ENCODE data around the gene CDH24. TPM values are rescaled to one million over a fixed set of nuclear protein-coding genes. Genes with fewer than 3 reads are reported as not detected.

The CDH24 gene
- total RNA-seq (1 to 10 TPM; 1.3 to 1.6 TPM), polyA plus RNA-seq (under 1 TPM; 0.15 to 0.53 TPM)

GRCh38 chr14:23056956-23057756 lies at the start of gene CDH24:
Gene CDH24 (minus strand): TSS chr14:23057520. CDS start chr14:23055733, 1,787 bp downstream.
- Histone ChIP-seq H3K4me3 (ENCODE audit: low read length in 2 of 2) (peak within 1 kb of the TSS; percentile 36 to 89), H3K27ac (ENCODE audit: low read depth, low read length) (peak within 1 kb of the TSS; percentile 36)
- peaks cover 18 to 33% of the 10 kb centered on the region in 2 donors for H3K36me3 Mint-ChIP-seq

GRCh38 chr14:23106747-23107045 lies 49.4 kb upstream of the CDH24 start:
- POLR2A ChIA-PET (ENCODE audit: partially characterized antibody) = no interaction called here
- no peak for DNase-seq

More at GRCh38 chr14:23056956-23057756, at the start of gene CDH24:
- Histone ChIP-seq H3K27me3 (ENCODE audit: insufficient read depth, low read length) (no peaks in the 10 kb centered on the region), H3K4me1 (ENCODE audit: insufficient read depth, low read length) (peaks cover 17% of the 10 kb centered on the region), H3K36me3 (ENCODE audit: insufficient read depth, low read length) (peaks cover 22% of the 10 kb centered on the region), H3K9me3 (ENCODE audit: control insufficient read depth in 1 of 2, low read length in 2 of 2) (no peaks in the 10 kb centered on the region)
- Mint-ChIP-seq H3K9me3 (no peaks in the 10 kb centered on the region), H3K27me3 (peaks cover 0 to 1% of the 10 kb centered on the region in 2 donors), H3K4me3 (peak within 1 kb of the TSS; percentile 87 to 95 (median 90)), H3K4me1 (peaks cover 11 to 21% (median 15%) of the 10 kb centered on the region in 4 donors), H3K27ac (peak within 1 kb of the TSS; percentile 60 to 84 (median 82))
- intact Hi-C loops (cut with micrococcal nuclease) = loop anchor here (1.0 to 5.0 kb wide), 3 partner anchors 50 to 486 kb away; no protein-coding TSS in a partner anchor
- DNase-seq = peak; percentile 57 to 76 (median 60)
- CTCF ChIA-PET (ENCODE audit: partially characterized antibody) = interaction anchor here (0.7 to 19.0 kb wide), 33 partner anchors 9 to 1216 kb away, joined by 3 to 1070 read pairs (median 6); partner anchors contain the start of genes ACIN1, AJUBA, C14orf119 and HAUS4
- POLR2A ChIA-PET (ENCODE audit: partially characterized antibody) = interaction anchor here (0.7 to 9.4 kb wide), 21 partner anchors 11 to 501 kb away, joined by 3 to 82 read pairs (median 4); partner anchors contain the start of genes ACIN1, AJUBA, C14orf119 and HAUS4

GRCh38 chr14:23105348-23105824 lies 48.1 kb upstream of the CDH24 start:
- Mint-ChIP-seq H3K27me3 (no peaks in the 10 kb centered on the region), H3K9me3 (no peaks in the 10 kb centered on the region), H3K4me1 (peaks cover 0 to under 1% (median 0%) of the 10 kb centered on the region in 4 donors), H3K27ac (peak overlapping the region in 1 of 7 donors; percentile 4), H3K36me3 (peaks cover 0 to 3% of the 10 kb centered on the region in 2 donors), H3K4me3 (no peak overlapping the region)
- H3K4me1 ChIP-seq (ENCODE audit: insufficient read depth, low read length) = no peaks in the 10 kb centered on the region
- ChIA-PET POLR2A (ENCODE audit: partially characterized antibody) (no interaction called here), CTCF (ENCODE audit: partially characterized antibody) (no interaction called here)
- no peaks in the 10 kb centered on the region for H3K36me3 ChIP-seq (ENCODE audit: insufficient read depth, low read length)
- intact Hi-C loops (cut with micrococcal nuclease) = no loop called here
- no peak overlapping the region for H3K4me3 ChIP-seq (ENCODE audit: low read length in 2 of 2)
- H3K9me3 ChIP-seq (ENCODE audit: control insufficient read depth in 1 of 2, low read length in 2 of 2) = no peaks in the 10 kb centered on the region
- no peak for DNase-seq
- no peaks in the 10 kb centered on the region for H3K27me3 ChIP-seq (ENCODE audit: insufficient read depth, low read length)
- H3K27ac ChIP-seq (ENCODE audit: low read depth, low read length) = no peak overlapping the region

More at GRCh38 chr14:23106747-23107045, 49.4 kb upstream of the CDH24 start:
- Histone ChIP-seq H3K27me3 (ENCODE audit: insufficient read depth, low read length) (no peaks in the 10 kb centered on the region), H3K4me1 (ENCODE audit: insufficient read depth, low read length) (no peaks in the 10 kb centered on the region), H3K36me3 (ENCODE audit: insufficient read depth, low read length) (no peaks in the 10 kb centered on the region), H3K4me3 (ENCODE audit: low read length in 2 of 2) (no peak overlapping the region), H3K9me3 (ENCODE audit: control insufficient read depth in 1 of 2, low read length in 2 of 2) (no peaks in the 10 kb centered on the region), H3K27ac (ENCODE audit: low read depth, low read length) (no peak overlapping the region)
- no peaks in the 10 kb centered on the region for H3K9me3 Mint-ChIP-seq
- CTCF ChIA-PET (ENCODE audit: partially characterized antibody) = no interaction called here
- H3K4me1 Mint-ChIP-seq = no peaks in the 10 kb centered on the region
- H3K4me3 Mint-ChIP-seq = no peak overlapping the region
- H3K27ac Mint-ChIP-seq = no peak overlapping the region
- no peaks in the 10 kb centered on the region for H3K27me3 Mint-ChIP-seq
- intact Hi-C loops (cut with micrococcal nuclease) = no loop called here
- no peaks in the 10 kb centered on the region for H3K36me3 Mint-ChIP-seq

- peaks cover 0 to 5% (median under 1%) of the 10 kb centered on the region in 4 donors for H3K4me1 Mint-ChIP-seq
- Histone ChIP-seq H3K27me3 (ENCODE audit: insufficient read depth, low read length) (no peaks in the 10 kb centered on the region), H3K9me3 (ENCODE audit: control insufficient read depth in 1 of 2, low read length in 2 of 2) (no peaks in the 10 kb centered on the region), H3K36me3 (ENCODE audit: insufficient read depth, low read length) (no peaks in the 10 kb centered on the region), H3K4me3 (ENCODE audit: low read length in 2 of 2) (no peak within 1 kb of the TSS), H3K4me1 (ENCODE audit: insufficient read depth, low read length) (no peaks in the 10 kb centered on the region), H3K27ac (ENCODE audit: low read depth, low read length) (no peak within 1 kb of the TSS)
- H3K27ac Mint-ChIP-seq = peak within 1 kb of the TSS in 2 of 7 donors; percentile 4 to 24
- intact Hi-C loops (cut with micrococcal nuclease) = no loop called here
- no peak for DNase-seq
- CTCF ChIA-PET (ENCODE audit: partially characterized antibody) = no interaction called here
- H3K9me3 Mint-ChIP-seq = no peaks in the 10 kb centered on the region
- no peak within 1 kb of the TSS for H3K4me3 Mint-ChIP-seq
- POLR2A ChIA-PET (ENCODE audit: partially characterized antibody) = no interaction called here
- no peaks in the 10 kb centered on the region for H3K27me3 Mint-ChIP-seq
- peaks cover 0 to 4% of the 10 kb centered on the region in 2 donors for H3K36me3 Mint-ChIP-seq
Measured at GRCh38 chr14:23104591-23105347, 47.4 kb upstream of the CDH24 start, which contains the start of gene CIROP. Gene CIROP (minus strand): TSS chr14:23104989. CDS start chr14:23104920, 69 bp downstream.

- intact Hi-C loops (cut with micrococcal nuclease) = no loop called here
- Histone ChIP-seq H3K4me1 (ENCODE audit: insufficient read depth, low read length) (no peaks in the 10 kb centered on the region), H3K4me3 (ENCODE audit: low read length in 2 of 2) (no peak overlapping the region), H3K27me3 (ENCODE audit: insufficient read depth, low read length) (no peaks in the 10 kb centered on the region), H3K27ac (ENCODE audit: low read depth, low read length) (no peak overlapping the region), H3K9me3 (ENCODE audit: control insufficient read depth in 1 of 2, low read length in 2 of 2) (no peaks in the 10 kb centered on the region), H3K36me3 (ENCODE audit: insufficient read depth, low read length) (no peaks in the 10 kb centered on the region)
- ChIA-PET POLR2A (ENCODE audit: partially characterized antibody) (no interaction called here), CTCF (ENCODE audit: partially characterized antibody) (interaction anchor here (1.0 kb wide), 1 partner anchor 17 kb away, joined by 3 read pairs; no protein-coding TSS in a partner anchor)
- peaks cover 5 to 8% of the 10 kb centered on the region in 2 donors for H3K36me3 Mint-ChIP-seq
- H3K4me3 Mint-ChIP-seq = no peak overlapping the region
- no peak for DNase-seq
- H3K27me3 Mint-ChIP-seq = no peaks in the 10 kb centered on the region
- H3K9me3 Mint-ChIP-seq = no peaks in the 10 kb centered on the region
- H3K4me1 Mint-ChIP-seq = peaks cover 0 to 5% (median 2%) of the 10 kb centered on the region in 4 donors
- H3K27ac Mint-ChIP-seq = no peak overlapping the region
Measured at GRCh38 chr14:23104070-23104590, 46.8 kb upstream of the CDH24 start.

- ChIA-PET CTCF (ENCODE audit: partially characterized antibody) (interaction anchor here (1.0 kb wide), 1 partner anchor 17 kb away, joined by 3 read pairs; no protein-coding TSS in a partner anchor), POLR2A (ENCODE audit: partially characterized antibody) (no interaction called here)
- Mint-ChIP-seq H3K4me1 (peaks cover 0 to 5% (median 2%) of the 10 kb centered on the region in 4 donors), H3K9me3 (no peaks in the 10 kb centered on the region), H3K27ac (no peak overlapping the region), H3K36me3 (peaks cover 7 to 10% of the 10 kb centered on the region in 2 donors), H3K4me3 (no peak overlapping the region), H3K27me3 (no peaks in the 10 kb centered on the region)
- Histone ChIP-seq H3K4me1 (ENCODE audit: insufficient read depth, low read length) (no peaks in the 10 kb centered on the region), H3K27me3 (ENCODE audit: insufficient read depth, low read length) (no peaks in the 10 kb centered on the region), H3K36me3 (ENCODE audit: insufficient read depth, low read length) (peaks cover 4% of the 10 kb centered on the region), H3K9me3 (ENCODE audit: control insufficient read depth in 1 of 2, low read length in 2 of 2) (no peaks in the 10 kb centered on the region), H3K27ac (ENCODE audit: low read depth, low read length) (no peak overlapping the region), H3K4me3 (ENCODE audit: low read length in 2 of 2) (no peak overlapping the region)
- DNase-seq = no peak
- intact Hi-C loops (cut with micrococcal nuclease) = no loop called here
Measured at GRCh38 chr14:23103581-23103980, 46.3 kb upstream of the CDH24 start.

All from CD4-positive, alpha-beta memory T cell (primary cell).